GM18505 (cell line): ENCODE measurements around the gene HOXA3.
A peak's percentile ranks its signal among the peaks of the same experiment; 100 is the strongest.

ENCODE experiments used
- ATAC-seq: cut with Tn5 transposase; IDR thresholded peaks from one replicate; pipeline ENCODE4 v1.9.1; 2021; ENCODE audit not compliant: unreplicated experiment
- POLR2A ChIP-seq: IDR thresholded peaks from 4 replicates; pipeline ENCODE4 v1.6.1; 2011; ENCODE audit warnings: borderline replicate concordance; ENCODE audit not compliant: insufficient read depth, insufficient read length; ENCODE audit errors: extremely low read depth

The HOXA3 gene

GRCh38 chr7:27130540-27131389 is 21.6 kb downstream of the HOXA3 start, which contains the start of gene HOXA4:
Gene HOXA4, minus strand, starts transcription at chr7:27130757. Its CDS starts 24 bp downstream, at chr7:27130733.
- no peak for ATAC-seq
- TF ChIP-seq POLR2A: peak; percentile 33

DNA sequence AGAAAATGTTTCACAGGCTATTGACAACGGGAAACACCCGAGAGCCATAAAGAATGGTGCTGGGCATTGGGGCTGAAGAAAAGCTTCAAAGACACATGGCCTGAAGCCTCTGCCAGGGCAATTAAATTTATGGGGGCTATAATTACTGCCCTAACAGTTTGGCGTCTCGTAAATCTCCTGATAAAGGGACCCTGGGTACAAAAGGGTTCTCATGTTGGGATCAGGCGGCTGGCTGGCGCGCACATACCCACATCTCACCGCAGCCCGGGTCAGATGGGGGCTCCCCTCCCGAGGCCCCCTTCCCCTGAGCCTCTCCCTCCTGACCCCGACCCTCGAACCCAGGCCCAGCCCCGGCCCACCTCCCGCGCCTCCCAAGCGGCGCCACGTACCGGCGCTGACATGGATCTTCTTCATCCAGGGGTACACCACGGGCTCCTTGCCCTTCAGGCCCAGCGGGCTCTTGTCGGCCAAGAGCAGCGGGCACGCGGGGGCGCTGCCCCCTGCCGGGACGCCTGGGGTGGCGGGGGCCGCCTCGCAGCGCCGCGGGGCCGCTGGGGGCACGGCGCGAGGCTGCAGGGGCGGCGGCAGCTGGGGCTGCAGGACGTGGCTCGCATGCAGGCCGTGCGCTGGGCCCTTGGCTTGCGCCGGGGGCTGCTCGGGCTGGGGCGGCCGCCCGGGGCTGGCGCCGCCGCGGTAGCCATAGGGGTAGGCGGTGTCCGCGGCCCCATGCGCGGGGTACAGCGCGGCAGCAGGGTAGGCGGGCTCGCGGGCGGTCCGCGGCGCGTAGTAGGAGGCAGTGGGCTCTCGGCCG is 22.4 kb downstream of the HOXA3 start:
- no peak for TF ChIP-seq POLR2A
- no peak for ATAC-seq

- no peak for ATAC-seq
- no peak for TF ChIP-seq POLR2A
Measured at GRCh38 chr7:27128776-27129728, 23.3 kb downstream of the HOXA3 start.

GRCh38 chr7:27128034-27128433 is 24.3 kb downstream of the HOXA3 start:
- ATAC-seq: no peak
- no peak for TF ChIP-seq POLR2A

DNA sequence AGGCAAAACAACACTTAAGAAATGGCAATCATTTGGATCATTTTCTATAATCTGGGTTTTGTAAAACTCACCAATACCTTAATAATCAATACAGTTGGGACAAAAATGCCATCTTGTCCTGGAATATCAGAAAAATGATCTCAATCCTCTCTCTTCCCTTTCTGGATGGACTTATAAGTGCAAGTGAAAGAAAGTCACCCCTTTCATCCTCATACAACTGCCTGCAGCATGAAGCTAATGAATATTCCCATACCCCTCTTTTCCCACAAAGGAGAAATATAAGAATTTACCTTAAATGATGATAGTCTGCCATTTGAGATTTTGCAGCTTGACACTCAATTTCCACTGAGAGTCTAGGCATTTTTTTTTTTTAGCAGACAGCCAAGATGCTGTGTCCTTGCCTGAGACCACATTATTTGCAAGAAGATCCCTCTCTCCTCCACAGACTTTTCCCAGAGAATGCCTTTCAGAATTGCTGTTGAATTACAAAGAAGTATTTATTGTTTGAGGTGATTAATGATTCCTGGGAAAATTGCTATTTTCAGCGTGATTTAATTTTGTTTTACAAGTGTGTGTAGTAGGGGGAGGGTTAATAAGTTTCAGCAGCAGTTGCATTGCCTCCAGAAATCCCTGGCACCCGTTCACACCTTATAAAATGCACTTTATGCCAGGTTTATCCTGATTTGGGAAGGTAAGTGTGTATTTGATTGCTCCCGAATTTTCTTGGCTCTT is 25.6 kb downstream of the HOXA3 start:
- no peak for ATAC-seq

GRCh38 chr7:27125986-27126394 is 26.4 kb downstream of the HOXA3 start:
- no peak for TF ChIP-seq POLR2A
- ATAC-seq: no peak

More for the DNA sequence above, 25.6 kb downstream of the HOXA3 start:
- TF ChIP-seq POLR2A: no peak

GRCh38 chr7:27124902-27125689 is 27.3 kb downstream of the HOXA3 start:
- TF ChIP-seq POLR2A: no peak
- ATAC-seq: no peak

- ATAC-seq: no peak
Measured at GRCh38 chr7:27124096-27124901, 28.1 kb downstream of the HOXA3 start.

GRCh38 chr7:27123477-27124053 is 28.8 kb downstream of the HOXA3 start:
- TF ChIP-seq POLR2A: no peak
- ATAC-seq: no peak

More at GRCh38 chr7:27124096-27124901, 28.1 kb downstream of the HOXA3 start:
- TF ChIP-seq POLR2A: no peak

DNA sequence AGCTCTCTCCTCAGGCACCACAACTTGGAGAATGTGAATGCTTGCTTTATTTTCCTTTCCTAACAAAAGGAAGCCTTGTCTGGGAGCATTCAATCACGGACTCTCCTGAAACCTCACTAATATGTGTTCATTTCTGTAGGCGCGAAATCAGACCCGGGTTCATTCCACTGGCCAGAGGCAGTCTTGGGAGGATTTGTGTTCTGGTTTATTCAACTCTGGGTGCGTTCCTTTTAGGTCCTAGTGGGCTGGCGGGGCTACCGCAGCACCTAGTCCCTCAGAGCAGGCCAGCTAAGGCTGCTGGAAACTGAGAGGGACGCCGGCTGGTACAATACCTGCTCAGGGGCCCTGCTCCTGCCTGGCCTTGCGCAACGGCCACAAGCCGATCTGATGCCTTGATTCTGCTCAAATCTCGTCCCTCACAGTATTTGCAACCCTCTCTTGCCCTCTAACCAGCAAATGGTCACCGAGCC is 29.3 kb downstream of the HOXA3 start:
- no peak for TF ChIP-seq POLR2A
- ATAC-seq: no peak
